MM.1S (cell line): ENCODE measurements around the gene GPD1L.

ENCODE experiments used
- DNase-seq: peaks from one replicate; pipeline ENCODE4 v3.0.0-alpha.2; 2015
- H2AFZ ChIP-seq: fragments of 300-600 bp; sonication (generic); 2 replicates; pipeline ENCODE4 v1.6.0; 2016; ENCODE audit warnings: antibody characterized with exemption, low read length
- H3F3A ChIP-seq: fragments of 300-600 bp; sonication (generic); 2 replicates; pipeline ENCODE4 v1.6.1; 2016; ENCODE audit warnings: mild to moderate bottlenecking, antibody characterized with exemption, low read length, moderate library complexity, mixed read lengths; ENCODE audit not compliant: insufficient read depth
- H3K27ac ChIP-seq: fragments of 300-600 bp; sonication (generic); 2 replicates; pipeline ENCODE4 v1.5.1; 2016; ENCODE audit warnings: mild to moderate bottlenecking, low read length
- H3K27me3 ChIP-seq: fragments of 300-600 bp; sonication (generic); replicated peaks from 2 replicates; pipeline ENCODE4 v1.6.0; 2016; ENCODE audit warnings: low read length; ENCODE audit not compliant: insufficient read depth
- H3K36me3 ChIP-seq: fragments of 300-600 bp; sonication (generic); replicated peaks from 2 replicates; pipeline ENCODE4 v1.6.1; 2016; ENCODE audit warnings: mild to moderate bottlenecking, low read length, mixed read lengths; ENCODE audit not compliant: insufficient read depth
- H3K4me1 ChIP-seq: fragments of 300-600 bp; sonication (generic); 2 replicates; pipeline ENCODE4 v1.6.1; 2016; ENCODE audit warnings: low read length, mixed read lengths
- H3K4me2 ChIP-seq: fragments of 300-600 bp; sonication (generic); 2 replicates; pipeline ENCODE4 v1.6.0; 2016; ENCODE audit warnings: low read depth, low read length
- H3K4me3 ChIP-seq: fragments of 300-600 bp; sonication (generic); 2 replicates; pipeline ENCODE4 v1.5.1; 2016; ENCODE audit warnings: low read length, mixed read lengths
- H3K79me2 ChIP-seq: fragments of 300-600 bp; sonication (generic); 2 replicates; pipeline ENCODE4 v1.6.1; 2016; ENCODE audit warnings: mixed run types, low read length, mixed read lengths
- H3K9ac ChIP-seq: fragments of 300-600 bp; sonication (generic); 2 replicates; pipeline ENCODE4 v1.6.1; 2016; ENCODE audit warnings: low read length, mixed read lengths
- H3K9me2 ChIP-seq: fragments of 300-600 bp; sonication (generic); replicated peaks from 2 replicates; pipeline ENCODE4 v1.6.1; 2016; ENCODE audit warnings: mild to moderate bottlenecking, low read length, mixed read lengths; ENCODE audit not compliant: insufficient read depth
- H3K9me3 ChIP-seq: fragments of 300-600 bp; sonication (generic); replicated peaks from 2 replicates; pipeline ENCODE4 v1.6.1; 2016; ENCODE audit warnings: mild to moderate bottlenecking, low read length, mixed read lengths; ENCODE audit not compliant: insufficient read depth
- H4K20me1 ChIP-seq: fragments of 300-600 bp; sonication (generic); 2 replicates; pipeline ENCODE4 v1.6.1; 2016; ENCODE audit warnings: mild to moderate bottlenecking, low read length, moderate library complexity, mixed read lengths; ENCODE audit not compliant: insufficient read depth
- EZH2 ChIP-seq: fragments of 300-600 bp; sonication (generic); optimal IDR thresholded peaks from 2 replicates; pipeline ENCODE3; 2017; ENCODE audit warnings: low read depth, mild to moderate bottlenecking, antibody characterized with exemption, low read length, mixed read lengths
- EZH2phosphoT487 ChIP-seq: fragments of 300-600 bp; sonication (generic); IDR thresholded peaks from 2 replicates; pipeline ENCODE4 v1.6.1; 2018; ENCODE audit warnings: antibody characterized with exemption, low read length
- TF ChIP-seq, protein P1 (sequence below): fragments of 300-600 bp; sonication (generic); IDR thresholded peaks from 2 replicates; pipeline ENCODE4 v1.5.1; 2016; ENCODE audit warnings: antibody characterized with exemption, low read length, mixed read lengths

Gene GPD1L

DNA sequence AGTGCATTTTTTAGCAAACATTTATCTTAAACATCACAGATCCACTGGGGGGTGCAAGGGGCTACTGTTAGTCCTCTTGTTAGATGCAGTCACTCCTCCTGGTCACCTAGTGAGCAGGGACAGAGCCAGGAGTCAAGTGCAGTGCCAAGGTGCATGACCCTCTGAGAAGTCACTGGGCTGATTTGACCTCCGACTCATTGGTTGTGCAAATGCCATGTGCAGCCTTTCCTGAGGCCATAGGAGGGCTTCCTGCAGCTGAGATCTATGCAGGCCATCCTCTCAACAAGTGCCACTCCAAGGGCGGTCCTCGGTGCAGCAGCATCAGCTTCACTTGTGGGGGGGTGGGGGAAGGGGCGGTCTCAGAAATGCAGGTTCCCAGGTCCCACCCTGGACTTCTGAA lies 60.2 kb downstream of the GPD1L start:
- TF ChIP-seq, protein P1, sequence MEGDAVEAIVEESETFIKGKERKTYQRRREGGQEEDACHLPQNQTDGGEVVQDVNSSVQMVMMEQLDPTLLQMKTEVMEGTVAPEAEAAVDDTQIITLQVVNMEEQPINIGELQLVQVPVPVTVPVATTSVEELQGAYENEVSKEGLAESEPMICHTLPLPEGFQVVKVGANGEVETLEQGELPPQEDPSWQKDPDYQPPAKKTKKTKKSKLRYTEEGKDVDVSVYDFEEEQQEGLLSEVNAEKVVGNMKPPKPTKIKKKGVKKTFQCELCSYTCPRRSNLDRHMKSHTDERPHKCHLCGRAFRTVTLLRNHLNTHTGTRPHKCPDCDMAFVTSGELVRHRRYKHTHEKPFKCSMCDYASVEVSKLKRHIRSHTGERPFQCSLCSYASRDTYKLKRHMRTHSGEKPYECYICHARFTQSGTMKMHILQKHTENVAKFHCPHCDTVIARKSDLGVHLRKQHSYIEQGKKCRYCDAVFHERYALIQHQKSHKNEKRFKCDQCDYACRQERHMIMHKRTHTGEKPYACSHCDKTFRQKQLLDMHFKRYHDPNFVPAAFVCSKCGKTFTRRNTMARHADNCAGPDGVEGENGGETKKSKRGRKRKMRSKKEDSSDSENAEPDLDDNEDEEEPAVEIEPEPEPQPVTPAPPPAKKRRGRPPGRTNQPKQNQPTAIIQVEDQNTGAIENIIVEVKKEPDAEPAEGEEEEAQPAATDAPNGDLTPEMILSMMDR: no peak
- TF ChIP-seq EZH2phosphoT487 (no peak), EZH2 (no peak)
- Histone ChIP-seq H3K9ac (no peak overlapping the region), H4K20me1 (no peaks in the 10 kb centered on the region), H3K27ac (no peak overlapping the region), H3K9me2 (no peaks in the 10 kb centered on the region), H3K36me3 (no peaks in the 10 kb centered on the region), H3K4me3 (no peak overlapping the region), H3F3A (no peaks in the 10 kb centered on the region), H2AFZ (no peak overlapping the region), H3K79me2 (no peaks in the 10 kb centered on the region), H3K4me1 (no peaks in the 10 kb centered on the region), H3K9me3 (no peaks in the 10 kb centered on the region), H3K4me2 (no peak overlapping the region), H3K27me3 (no peaks in the 10 kb centered on the region)
- no peak for DNase-seq

DNA sequence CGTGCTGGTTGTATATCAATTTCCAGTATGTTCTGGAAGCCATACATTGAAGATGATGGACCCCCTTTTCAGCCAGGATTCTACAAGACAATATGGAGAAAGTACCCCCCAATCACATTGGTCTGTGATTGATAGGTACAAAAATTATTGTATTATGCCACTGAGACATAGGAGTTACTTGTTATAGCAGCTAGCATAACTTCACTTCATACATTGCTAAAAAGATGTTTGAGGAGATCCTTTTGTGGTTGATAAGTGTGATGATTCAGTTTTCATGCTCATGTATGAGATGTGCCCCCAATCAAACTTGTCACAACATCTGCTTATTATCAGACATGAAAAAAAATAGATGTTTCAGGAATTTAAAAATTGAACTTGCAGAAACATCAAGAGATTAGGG lies 66.0 kb downstream of the GPD1L start:
- Histone ChIP-seq H3F3A (no peaks in the 10 kb centered on the region), H4K20me1 (no peaks in the 10 kb centered on the region), H3K9ac (no peak overlapping the region), H2AFZ (no peak overlapping the region), H3K4me2 (no peak overlapping the region), H3K27me3 (no peaks in the 10 kb centered on the region), H3K4me1 (no peaks in the 10 kb centered on the region), H3K4me3 (no peak overlapping the region), H3K27ac (no peak overlapping the region), H3K36me3 (no peaks in the 10 kb centered on the region), H3K79me2 (no peaks in the 10 kb centered on the region), H3K9me2 (no peaks in the 10 kb centered on the region), H3K9me3 (no peaks in the 10 kb centered on the region)
- TF ChIP-seq, protein P1: no peak
- TF ChIP-seq EZH2phosphoT487 (no peak), EZH2 (no peak)
- DNase-seq: no peak

DNA sequence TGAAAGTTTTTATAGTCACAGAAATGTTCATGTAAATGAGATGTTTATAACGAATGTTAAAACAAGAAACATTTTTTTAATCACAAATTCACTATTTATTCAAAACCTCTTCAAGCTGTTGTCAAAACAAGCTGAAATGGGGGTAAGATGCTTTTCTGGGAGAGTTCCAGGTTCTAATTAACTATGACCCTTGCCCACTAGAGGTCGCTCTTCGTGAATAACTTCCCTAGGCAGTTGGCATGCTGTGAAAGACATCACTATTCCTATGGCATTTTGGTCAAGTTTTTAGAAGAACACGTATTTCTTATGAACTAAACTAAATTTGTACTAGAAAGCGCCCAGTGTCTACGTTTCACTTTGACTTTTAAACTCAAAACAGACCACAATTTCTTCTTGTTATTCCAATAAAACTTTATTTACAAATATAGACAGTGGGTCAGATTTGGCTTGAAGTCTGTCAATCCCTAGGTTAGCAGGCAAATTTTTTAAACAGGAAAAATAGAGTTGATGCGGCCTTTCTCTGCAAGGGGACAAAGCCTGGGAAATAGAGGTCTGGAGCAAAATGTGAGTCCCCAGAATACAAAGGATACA lies 69.3 kb downstream of the GPD1L start:
- TF ChIP-seq EZH2: no peak
- TF ChIP-seq, protein P1: peak; percentile 69
- no peak for TF ChIP-seq EZH2phosphoT487
- H3K27ac ChIP-seq: no peak overlapping the region

More for the DNA sequence above, 69.3 kb downstream of the GPD1L start:
- H3F3A ChIP-seq: no peaks in the 10 kb centered on the region
- no peaks in the 10 kb centered on the region for H3K9me3 ChIP-seq
- no peak overlapping the region for H2AFZ ChIP-seq
- no peaks in the 10 kb centered on the region for H3K36me3 ChIP-seq
- no peak overlapping the region for H3K4me2 ChIP-seq
- H3K9me2 ChIP-seq: no peaks in the 10 kb centered on the region
- H3K4me3 ChIP-seq: no peak overlapping the region
- DNase-seq: peak; percentile 62
- H3K9ac ChIP-seq: no peak overlapping the region
- no peaks in the 10 kb centered on the region for H3K4me1 ChIP-seq
- H3K79me2 ChIP-seq: no peaks in the 10 kb centered on the region
- no peaks in the 10 kb centered on the region for H3K27me3 ChIP-seq
- H4K20me1 ChIP-seq: no peaks in the 10 kb centered on the region
